Right lobe of liver (tissue), 4 donors: Measurements from ENCODE around the gene KAZN.

Source experiments
- CTCF ChIP-seq, 4 donors: fragments of 200-600 bp in 3 of 4; fragments of 450-650 bp in 1 of 4; IDR thresholded peaks; one replicate each; pipeline versions ENCODE4 v1.5.1 to v1.8.0; 2016 to 2022; ENCODE audit warnings: antibody characterized with exemption in 4 of 4, mild to moderate bottlenecking in 2 of 4
- POLR2A ChIP-seq: fragments of 450-650 bp; IDR thresholded peaks from one replicate; pipeline ENCODE4 v1.6.1; 2017; ENCODE audit warnings: antibody characterized with exemption, mild to moderate bottlenecking
- donor health status: DM: no; HTN: no; CAD: no.
- donor health status: DM: no; HTN: no; CAD: no.
- donor health status: DM: no; HTN: yes; CAD: no.

- TF ChIP-seq CTCF (IDR thresholded peaks at IDR 0.05): no peak
- no peak for TF ChIP-seq POLR2A
Observed at GRCh38 chr1:14561014-14561693, 37.3 kb upstream of the KAZN start.
